NCI-H2107 (cell line): ENCODE measurements around the gene TOR1B.
"Not testable (repeated sequence)": the region's sequence is repeated elsewhere in the genome, so short reads cannot be mapped to it uniquely, and the experiment has no call there.

Experiments
- DNase-seq: peaks from one replicate; lab custom pipeline; 2025; lab: John Stamatoyannopoulos, UW

TOR1B gene, protein sequence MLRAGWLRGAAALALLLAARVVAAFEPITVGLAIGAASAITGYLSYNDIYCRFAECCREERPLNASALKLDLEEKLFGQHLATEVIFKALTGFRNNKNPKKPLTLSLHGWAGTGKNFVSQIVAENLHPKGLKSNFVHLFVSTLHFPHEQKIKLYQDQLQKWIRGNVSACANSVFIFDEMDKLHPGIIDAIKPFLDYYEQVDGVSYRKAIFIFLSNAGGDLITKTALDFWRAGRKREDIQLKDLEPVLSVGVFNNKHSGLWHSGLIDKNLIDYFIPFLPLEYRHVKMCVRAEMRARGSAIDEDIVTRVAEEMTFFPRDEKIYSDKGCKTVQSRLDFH

GRCh38 chr9:129802833-129803675 is at the start of gene TOR1B:
TOR1B (plus strand) TSS chr9:129803184; CDS start chr9:129803213, 29 bp downstream.
- DNase-seq, result peak; percentile 71

DNA sequence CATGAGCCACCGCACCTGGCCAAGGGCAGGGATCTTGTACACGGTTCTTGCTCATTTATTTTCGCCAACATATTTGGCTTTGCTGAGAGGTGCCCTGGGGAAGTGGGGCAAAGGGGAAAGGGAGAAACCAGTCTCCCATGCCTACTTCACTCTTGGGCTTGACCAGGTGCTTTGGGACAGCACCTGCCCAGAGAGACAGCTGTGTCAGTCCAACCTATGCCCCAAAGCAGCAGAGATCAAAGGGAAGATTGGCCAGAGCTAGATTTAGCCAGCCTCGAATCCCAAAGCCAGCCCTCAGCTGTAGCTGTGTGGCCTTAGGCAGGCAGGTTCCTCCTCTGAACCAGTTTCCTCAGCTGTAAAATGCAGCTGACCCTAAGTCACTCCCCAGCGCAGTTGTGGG is 47.8 kb upstream of the TOR1B start:
- DNase-seq, result no peak

DNA sequence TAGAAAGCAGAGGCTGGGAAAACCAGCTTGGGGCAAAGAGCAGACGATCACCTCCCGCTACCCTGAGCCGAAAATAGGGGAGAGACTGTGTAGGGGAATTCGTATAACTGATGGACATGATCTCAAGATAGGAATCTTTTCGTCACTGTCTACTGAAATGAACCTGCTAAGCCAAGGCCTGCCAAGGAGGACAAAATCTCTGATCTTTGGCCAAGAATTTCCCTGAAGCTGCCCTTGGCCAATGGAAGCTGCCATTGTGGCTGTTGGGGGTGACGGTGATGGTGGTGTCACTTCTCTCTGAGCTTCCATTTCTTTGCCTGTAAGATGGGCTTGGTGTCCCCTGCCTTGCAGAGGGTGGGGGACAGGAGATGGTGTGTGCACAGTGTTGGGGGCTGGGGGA is 46.8 kb upstream of the TOR1B start:
- DNase-seq, result no peak

DNA sequence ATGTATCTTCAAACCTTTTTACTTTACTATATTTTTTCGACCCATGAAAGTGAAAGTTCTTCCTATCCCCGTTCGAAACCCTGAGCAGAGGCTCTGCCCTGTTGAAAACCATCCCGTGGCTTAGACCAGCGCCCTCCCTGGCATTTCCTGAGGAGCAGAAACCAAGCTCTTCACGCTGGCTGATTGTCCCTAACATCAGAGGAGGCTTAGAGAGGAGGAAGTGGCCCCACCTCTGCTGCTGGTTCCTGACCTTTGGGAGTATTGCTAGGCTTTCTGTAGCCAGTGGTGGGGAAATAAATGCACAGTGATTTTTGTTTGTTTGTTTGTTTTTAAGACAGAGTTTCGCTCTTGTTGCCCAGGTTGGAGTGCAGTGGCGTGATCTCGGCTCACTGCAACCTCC is 45.9 kb upstream of the TOR1B start:
- DNase-seq, result no peak

DNA sequence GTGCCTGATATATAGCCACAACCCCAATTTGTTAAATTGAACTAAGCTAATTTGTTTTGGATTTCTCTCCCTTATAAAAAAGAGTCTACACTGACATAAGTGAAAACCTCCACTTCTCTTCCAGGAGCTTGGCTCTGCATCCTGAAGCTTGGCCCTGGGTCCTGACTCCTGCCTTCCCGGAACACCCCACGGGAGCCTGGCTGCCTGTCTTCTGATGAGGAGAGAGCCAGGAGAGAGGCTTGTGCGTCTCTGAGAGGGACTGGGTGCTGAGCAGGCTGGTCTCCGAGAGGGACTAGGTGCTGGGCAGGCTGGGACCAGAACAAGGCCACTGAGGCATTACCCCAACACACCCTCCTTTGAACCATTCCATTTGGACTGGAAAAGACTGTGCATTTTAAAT is 43.7 kb upstream of the TOR1B start:
- no peak for DNase-seq

GRCh38 chr9:129759804-129760502 is 43.0 kb upstream of the TOR1B start:
- DNase-seq, result no peak

- DNase-seq, result not testable (repeated sequence)
These were observed 42.2 kb upstream of the TOR1B start for GRCh38 chr9:129760784-129761183.

GRCh38 chr9:129761293-129761900 is 41.6 kb upstream of the TOR1B start:
- no peak for DNase-seq

DNA sequence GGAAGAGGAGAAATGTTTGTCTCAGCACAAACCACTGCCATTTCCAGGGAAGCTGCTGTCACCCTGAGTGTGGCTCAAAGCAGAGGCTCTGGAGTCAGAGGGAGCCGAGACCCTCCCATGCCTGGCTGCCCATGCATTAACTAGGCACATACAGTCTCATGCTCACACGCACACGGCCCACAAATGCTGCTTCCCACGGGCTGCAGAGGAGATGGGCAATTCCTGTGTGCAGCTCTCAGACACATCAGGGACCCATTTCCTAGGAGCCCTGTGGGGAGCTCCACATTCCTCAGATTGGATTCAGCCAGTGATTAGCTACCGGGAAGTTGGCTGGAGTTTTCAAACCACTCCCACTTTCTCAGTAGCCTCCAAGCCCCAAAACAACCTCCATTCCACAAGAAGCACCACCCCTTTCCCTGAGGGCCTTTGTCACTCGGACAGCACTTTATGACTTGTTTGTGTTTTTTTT is 41.0 kb upstream of the TOR1B start:
- DNase-seq, result no peak

DNA sequence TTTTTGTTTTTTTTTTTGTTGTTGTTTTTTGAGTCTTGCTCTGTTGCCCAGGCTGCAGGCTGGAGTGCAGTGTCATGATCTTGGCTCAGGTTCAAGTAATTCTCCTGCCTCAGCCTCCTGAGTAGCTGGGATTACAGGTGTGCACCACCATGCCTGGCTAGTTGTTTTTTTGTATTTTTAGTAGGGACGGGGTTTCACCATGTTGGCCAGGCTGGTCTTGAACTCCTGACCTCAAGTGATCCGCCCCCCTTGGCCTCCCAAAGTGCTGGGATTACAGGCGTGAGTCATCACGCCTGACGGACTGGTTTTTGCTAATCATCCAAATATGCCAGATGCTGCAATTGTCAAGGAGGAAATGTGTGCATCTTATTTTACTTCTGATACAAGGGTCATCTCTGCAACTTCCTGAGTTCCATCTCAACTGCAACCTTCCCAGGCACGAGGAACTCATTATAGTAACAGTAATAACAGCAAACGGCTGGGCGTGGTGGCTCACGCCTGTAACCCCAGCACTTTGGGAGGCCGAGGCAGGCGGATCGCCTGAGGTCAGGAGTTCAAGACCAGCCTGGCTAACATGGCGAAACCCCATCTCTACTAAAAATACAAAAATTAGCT is 40.5 kb upstream of the TOR1B start:
- not testable (repeated sequence) for DNase-seq

- no peak for DNase-seq
These were observed 39.7 kb upstream of the TOR1B start for GRCh38 chr9:129762985-129763926.

GRCh38 chr9:129765764-129766317 is 37.1 kb upstream of the TOR1B start:
- DNase-seq, result no peak

GRCh38 chr9:129768486-129768885 is 34.5 kb upstream of the TOR1B start:
- no peak for DNase-seq

DNA sequence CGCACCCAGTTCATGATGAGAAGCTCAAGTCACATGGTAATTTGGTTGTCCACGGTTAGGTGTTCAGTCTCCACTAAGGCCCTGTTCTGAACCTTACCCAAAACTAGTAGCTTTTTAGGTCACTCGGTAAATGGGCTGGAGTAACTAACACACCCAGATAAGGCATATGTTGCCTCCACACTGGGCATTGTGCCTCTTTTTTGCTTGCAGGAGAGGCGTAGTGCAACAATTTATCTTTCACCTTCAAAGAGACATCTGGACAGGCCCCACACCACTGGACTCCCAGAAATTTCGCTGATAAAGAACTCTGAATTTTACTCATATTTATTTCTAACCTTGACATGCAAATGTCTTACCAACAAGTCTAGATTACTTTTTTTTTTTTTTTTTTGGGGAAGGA is 33.3 kb upstream of the TOR1B start:
- no peak for DNase-seq

DNA sequence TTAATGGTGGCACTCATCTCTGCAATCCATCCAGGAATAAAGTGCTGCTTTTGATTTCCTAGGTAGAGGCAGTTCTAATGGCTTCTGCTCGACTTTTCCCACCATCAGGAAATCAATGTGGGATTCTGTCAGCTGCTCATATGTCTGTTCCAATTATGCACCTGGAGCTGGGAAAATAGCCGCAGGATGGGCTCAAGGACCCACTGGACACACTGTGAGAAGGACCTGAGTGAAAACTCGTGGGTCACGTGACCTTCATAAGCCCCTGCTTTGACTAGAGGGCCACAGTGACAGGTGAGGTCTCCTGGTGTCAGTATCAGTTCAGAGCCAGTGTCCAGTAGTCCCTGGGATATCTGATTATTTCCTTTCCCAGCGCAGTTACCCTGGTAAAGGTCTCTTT is 32.2 kb upstream of the TOR1B start:
- no peak for DNase-seq

DNA sequence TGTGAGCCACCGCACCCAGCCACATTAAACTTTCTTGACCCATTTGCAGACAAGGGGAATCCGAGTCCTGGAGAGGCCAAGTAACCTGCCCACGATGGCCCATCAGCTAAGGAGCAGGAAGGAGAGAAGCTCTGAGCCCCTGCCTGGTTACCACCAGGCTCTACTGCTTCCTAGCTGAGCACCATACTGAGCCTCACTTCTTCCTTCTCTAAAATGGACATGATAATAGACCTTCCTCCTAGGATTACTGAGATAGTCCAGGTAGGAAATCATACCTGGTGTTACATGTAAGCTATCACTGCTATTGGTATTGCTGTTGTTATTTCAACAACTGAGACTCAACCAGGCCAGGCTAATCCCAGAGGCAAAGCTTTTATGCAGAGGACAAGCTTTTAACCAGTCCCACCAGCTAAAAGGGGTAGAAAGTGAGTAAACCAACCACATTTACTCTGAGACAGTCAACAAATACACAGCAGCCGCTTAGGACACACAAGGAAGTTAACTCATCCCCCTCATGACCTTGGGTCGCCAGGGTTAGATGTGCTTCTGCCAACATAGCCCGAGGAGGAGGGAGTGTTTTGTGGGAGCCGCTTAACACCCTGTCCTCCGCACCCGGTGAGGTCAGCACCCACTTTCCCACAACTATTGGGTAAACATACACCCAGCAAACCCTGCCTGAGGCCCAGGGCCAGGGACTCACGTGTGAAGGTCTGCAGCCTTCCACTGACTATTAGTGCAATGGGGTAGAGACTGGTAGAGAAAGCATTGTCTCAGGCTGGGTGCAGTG is 29.5 kb upstream of the TOR1B start:
- DNase-seq, result no peak

DNA sequence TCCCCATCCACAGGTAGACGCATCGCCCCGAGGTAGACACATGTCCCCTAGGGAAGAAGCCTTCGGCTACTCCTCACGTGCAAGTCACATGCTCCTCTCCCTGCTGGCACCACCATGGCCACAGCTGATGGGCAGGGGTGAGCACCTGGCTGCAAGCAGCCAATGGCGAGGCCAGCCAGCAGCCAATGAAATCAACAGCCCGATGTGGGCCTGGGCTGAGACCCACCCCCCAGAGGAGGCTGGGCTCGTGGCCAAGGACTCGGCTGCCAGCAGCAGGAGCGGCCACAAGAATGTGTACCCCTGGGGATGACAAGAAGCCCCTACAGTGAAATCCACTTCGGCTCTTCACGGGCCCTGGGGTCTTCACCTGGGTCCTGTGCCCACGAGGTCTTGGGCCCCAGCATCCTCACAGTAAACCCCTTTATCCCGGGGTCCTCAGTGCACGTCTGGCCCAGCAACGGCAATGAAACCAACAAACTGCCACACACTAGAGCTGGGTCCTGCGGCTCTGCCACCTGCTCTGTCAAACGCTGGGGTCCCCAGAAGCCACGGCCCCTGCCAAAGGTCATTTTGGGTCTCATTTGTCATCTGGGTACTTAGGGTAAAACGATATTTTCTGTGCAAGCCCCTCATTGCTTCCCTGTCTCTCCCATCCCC is 28.1 kb upstream of the TOR1B start:
- DNase-seq, result no peak

DNA sequence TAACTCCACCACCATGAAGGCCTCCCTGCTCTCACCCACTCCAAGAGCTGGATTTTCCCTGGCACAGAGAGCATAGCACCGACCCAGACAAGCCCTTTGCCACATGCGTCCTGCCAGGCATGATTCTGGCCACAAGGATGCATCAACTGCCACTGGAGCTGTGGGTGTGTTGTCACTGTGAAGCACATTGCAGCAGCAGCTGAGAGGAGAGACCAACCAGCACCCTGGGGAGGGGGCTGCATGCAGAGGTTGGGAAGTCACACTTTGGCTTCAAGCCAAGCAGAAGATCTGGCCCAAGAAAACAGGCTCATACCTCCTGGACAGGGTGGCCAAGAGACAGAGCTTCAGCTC is 27.6 kb upstream of the TOR1B start:
- DNase-seq, result no peak

- DNase-seq, result not testable (repeated sequence)
These were observed 26.9 kb upstream of the TOR1B start for GRCh38 chr9:129776096-129776495.
